Endothelial cell (in vitro differentiated cells): ENCODE measurements around the gene GSG1L2. TPM values are rescaled to one million over a fixed set of nuclear protein-coding genes. Genes with fewer than 3 reads are reported as not detected.

Source experiments
- DNase-seq: peaks from one replicate; pipeline ENCODE4 v3.0.0; 2021; ENCODE audit warnings: low spot score
- H3K27ac Mint-ChIP-seq: one replicate; pipeline ENCODE4 v1.8.0; 2021; ENCODE audit warnings: mixed read lengths, inconsistent platforms; ENCODE audit not compliant: unreplicated experiment
- H3K27me3 Mint-ChIP-seq: one replicate; pipeline ENCODE4 v1.8.0; 2021; ENCODE audit warnings: mild to moderate bottlenecking, moderate library complexity, mixed read lengths, inconsistent platforms; ENCODE audit not compliant: unreplicated experiment
- H3K36me3 Mint-ChIP-seq: one replicate; pipeline ENCODE4 v1.8.0; 2021; ENCODE audit warnings: mild to moderate bottlenecking, low read depth, mixed read lengths, inconsistent platforms; ENCODE audit not compliant: unreplicated experiment
- H3K4me1 Mint-ChIP-seq: one replicate; pipeline ENCODE4 v1.8.0; 2021; ENCODE audit warnings: mild to moderate bottlenecking, mixed read lengths, inconsistent platforms; ENCODE audit not compliant: unreplicated experiment
- H3K4me3 Mint-ChIP-seq: one replicate; pipeline ENCODE4 v1.8.0; 2021; ENCODE audit warnings: mild to moderate bottlenecking, mixed read lengths, inconsistent platforms; ENCODE audit not compliant: unreplicated experiment
- H3K9me3 Mint-ChIP-seq: one replicate; pipeline ENCODE4 v1.8.0; 2021; ENCODE audit warnings: mixed read lengths, inconsistent platforms; ENCODE audit not compliant: unreplicated experiment
- total RNA-seq: library from RNA; stranded (reverse); fragmentation: NEBNext Ultra II Directional; extraction: Animal tissue kit (Norgen Biotek cat#: 25700); gene quantifications from one replicate; pipeline ENCODE4 v1.2.1, GENCODE V29; 2021; ENCODE audit not compliant: unreplicated experiment
- TF ChIP-seq, protein P1 (sequence below): fragments of 200-600 bp; sonication (generic); IDR thresholded peaks from one replicate; pipeline ENCODE4 v1.5.0; 2021; ENCODE audit warnings: antibody characterized with exemption; ENCODE audit not compliant: unreplicated experiment

Gene GSG1L2
- total RNA-seq, 1 donor from 2014 or later, result not detected

DNA sequence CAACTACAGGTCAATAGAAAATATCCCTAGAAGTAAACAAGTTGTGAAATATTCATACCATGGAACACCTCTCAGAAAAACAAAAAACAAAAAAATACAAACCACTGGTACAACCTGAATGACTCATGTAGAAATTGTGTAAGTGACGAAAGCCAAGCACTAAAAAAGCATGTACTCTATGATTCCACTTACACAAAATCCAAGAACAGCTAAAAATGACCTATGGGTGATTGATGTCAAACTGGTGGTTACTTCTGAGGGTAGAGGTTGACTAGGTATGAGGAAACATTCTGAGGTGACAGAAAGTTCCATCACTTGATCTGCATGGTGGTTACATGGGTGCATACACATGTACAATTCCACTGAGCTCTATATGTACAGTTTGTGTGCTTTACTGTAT is 61.6 kb downstream of the GSG1L2 start:
- DNase-seq, result no peak
- H3K36me3 Mint-ChIP-seq, result no peaks in the 10 kb centered on the region
- no peak overlapping the region for H3K27ac Mint-ChIP-seq
- H3K27me3 Mint-ChIP-seq, result peaks cover 2% of the 10 kb centered on the region
- H3K4me3 Mint-ChIP-seq, result no peak overlapping the region
- TF ChIP-seq, protein P1, sequence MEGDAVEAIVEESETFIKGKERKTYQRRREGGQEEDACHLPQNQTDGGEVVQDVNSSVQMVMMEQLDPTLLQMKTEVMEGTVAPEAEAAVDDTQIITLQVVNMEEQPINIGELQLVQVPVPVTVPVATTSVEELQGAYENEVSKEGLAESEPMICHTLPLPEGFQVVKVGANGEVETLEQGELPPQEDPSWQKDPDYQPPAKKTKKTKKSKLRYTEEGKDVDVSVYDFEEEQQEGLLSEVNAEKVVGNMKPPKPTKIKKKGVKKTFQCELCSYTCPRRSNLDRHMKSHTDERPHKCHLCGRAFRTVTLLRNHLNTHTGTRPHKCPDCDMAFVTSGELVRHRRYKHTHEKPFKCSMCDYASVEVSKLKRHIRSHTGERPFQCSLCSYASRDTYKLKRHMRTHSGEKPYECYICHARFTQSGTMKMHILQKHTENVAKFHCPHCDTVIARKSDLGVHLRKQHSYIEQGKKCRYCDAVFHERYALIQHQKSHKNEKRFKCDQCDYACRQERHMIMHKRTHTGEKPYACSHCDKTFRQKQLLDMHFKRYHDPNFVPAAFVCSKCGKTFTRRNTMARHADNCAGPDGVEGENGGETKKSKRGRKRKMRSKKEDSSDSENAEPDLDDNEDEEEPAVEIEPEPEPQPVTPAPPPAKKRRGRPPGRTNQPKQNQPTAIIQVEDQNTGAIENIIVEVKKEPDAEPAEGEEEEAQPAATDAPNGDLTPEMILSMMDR, result no peak
- no peaks in the 10 kb centered on the region for H3K9me3 Mint-ChIP-seq
- no peaks in the 10 kb centered on the region for H3K4me1 Mint-ChIP-seq

DNA sequence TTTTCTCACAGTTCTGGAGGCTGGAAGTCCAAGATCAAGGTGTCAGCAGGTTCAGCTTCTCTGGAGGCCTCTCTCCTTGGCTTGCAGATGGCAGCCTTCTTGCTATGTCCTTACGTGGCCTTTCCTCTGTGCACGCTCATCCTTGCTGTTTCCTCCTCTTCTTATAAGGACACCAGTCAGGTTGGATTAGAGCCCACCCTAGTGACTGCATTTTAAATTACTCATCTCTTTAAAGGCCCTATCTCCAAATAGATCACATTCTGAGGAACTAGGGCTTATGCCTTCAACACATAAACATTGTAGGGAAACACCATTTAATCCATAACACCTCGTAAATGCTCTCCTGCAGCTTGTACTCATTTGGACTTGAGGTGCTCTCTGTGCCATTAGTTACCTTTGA is 66.8 kb downstream of the GSG1L2 start:
- Mint-ChIP-seq H3K4me1 (peaks cover 11% of the 10 kb centered on the region), H3K4me3 (no peak overlapping the region), H3K27me3 (peaks cover 1% of the 10 kb centered on the region), H3K9me3 (no peaks in the 10 kb centered on the region), H3K36me3 (no peaks in the 10 kb centered on the region), H3K27ac (no peak overlapping the region)
- TF ChIP-seq, protein P1, result no peak
- DNase-seq, result no peak

Other genes with a start within 250 kb of the GSG1L2 start
- gene STX8, start 246.3 kb downstream of the GSG1L2 start, total RNA-seq, result 49.2 TPM
- not detected for gene CFAP52, start 245.4 kb downstream of the GSG1L2 start, total RNA-seq
- gene USP43, start 176.6 kb downstream of the GSG1L2 start, total RNA-seq, result 0.90 TPM
- gene DHRS7C, start 30.5 kb downstream of the GSG1L2 start, total RNA-seq, result 0.31 TPM
- gene GLP2R, start 3.8 kb upstream of the GSG1L2 start, total RNA-seq, result 0.15 TPM
- gene RCVRN, start 83.2 kb upstream of the GSG1L2 start, total RNA-seq, result not detected